ENCODE data around the gene SLC6A6.
A peak's percentile ranks its signal among the peaks of the same experiment; 100 is the strongest.
"Not testable (repeated sequence)": the region's sequence is repeated elsewhere in the genome, so short reads cannot be mapped to it uniquely, and the experiment has no call there.

SLC6A6 gene

DNA sequence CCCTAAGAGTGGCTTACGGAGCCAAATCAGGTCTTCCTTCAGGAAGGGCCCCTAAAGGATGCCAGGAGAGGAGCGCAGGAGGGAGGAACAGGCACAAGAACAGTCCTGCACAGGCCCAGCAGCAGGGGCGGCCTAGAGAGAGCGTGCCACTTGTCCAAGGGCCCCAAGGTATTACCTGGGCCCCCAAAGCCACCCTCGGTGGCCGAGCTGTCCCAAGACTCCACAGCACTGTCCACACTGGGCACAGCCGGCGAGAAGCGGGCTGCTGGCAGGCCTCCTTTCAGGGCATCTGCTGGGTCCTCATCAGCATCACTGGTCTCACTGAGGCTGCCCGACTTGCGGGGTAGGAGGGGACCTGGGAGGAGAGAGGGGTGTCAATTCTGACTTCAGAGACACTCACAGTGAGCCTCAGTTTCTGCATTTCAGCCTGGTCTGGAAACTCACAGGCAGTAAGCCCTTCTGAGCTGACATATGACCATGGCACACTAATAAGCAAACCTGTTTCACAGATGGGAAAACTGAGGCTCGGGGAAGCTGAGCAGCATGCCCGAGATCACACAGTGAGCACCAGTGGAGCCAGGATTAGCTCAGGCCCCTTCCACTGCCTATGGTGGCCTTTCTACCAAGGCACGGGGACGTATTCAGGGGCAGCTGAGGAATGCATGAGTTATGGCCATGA lies 104.4 kb downstream of the SLC6A6 start:
- in situ Hi-C loops (cut with HindIII; ENCODE audit: low pct_ligation_motif_present, low pct_unique_long_range_greater_than_20kb, low sequenced_read_pairs), result no loop called here

DNA sequence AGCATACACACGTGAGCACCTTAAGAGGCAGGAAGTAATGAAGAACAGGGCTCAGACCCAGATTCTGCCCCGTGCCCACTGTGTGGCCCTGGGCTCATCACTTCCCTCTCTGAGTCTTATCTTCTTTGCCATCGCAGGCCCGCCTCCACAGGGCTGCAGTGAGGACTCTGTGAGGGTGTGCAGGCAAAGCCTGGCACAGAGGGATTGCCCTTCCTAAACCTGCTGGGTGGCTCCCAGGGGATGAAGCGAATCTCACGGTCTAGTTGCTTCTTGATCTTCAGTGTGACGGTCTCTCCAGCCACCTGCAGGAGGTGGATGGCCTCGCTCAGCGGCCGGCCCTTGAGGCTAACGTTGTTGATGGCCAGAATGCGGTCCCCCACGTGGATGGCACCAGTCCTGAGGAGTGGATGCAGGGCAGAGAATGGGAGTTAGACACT lies 104.9 kb downstream of the SLC6A6 start:
- in situ Hi-C loops (cut with HindIII; ENCODE audit: low pct_ligation_motif_present, low pct_unique_long_range_greater_than_20kb, low sequenced_read_pairs), result no loop called here
- DNase-seq, result no peak

More for the DNA sequence above, 104.4 kb downstream of the SLC6A6 start:
- no peak for DNase-seq

DNA sequence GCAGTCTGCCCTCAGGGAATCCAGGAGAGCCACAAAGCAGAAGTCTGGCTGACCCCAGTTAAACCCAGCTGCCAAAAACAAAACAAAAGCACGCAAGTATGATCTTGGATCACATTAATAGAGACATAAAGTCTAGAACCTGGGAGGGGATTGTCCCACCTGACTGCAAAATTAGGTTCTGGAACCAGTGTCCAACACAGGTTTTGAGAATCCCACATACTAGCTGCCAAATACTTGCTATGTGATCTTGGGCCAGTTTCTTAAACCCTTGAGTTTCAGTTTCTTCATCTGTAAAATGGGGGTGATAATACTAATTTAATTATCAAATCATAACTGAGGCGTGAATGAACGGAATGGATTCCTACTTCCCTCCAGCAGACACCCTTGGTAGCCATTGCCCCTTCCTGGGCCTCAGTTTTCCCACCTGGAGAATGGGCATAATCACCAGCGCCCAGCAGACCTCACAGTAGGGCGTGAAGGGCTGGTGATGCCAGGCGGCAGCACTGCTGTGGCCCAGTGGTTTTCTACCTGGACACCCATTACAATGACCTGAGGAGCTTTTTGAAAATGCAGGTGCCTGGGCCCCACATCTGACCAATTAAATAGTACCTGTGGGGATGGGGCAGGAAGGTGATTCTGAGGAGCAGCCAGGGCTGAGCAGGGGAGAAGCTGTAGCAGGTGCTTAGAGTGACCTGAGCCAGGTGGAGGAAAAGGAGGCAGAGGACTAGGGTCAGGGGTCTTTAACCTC lies 105.5 kb downstream of the SLC6A6 start:
- in situ Hi-C loops (cut with HindIII; ENCODE audit: low pct_ligation_motif_present, low pct_unique_long_range_greater_than_20kb, low sequenced_read_pairs), result no loop called here
- no peak for DNase-seq

DNA sequence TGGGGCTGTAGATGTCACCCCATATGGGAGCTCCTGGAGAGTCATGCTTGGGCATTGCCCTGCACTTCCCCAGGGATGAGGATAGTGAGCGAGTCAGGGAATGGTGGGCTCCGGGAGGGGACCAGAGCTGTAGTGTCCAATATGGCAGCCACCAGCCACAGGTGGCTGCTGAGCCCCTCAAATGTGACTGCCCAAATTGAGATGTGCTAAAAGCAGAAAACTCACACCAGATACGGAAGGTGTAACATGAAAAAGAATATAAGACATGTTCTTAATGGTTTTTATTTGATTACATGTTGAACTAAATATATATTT lies 106.1 kb downstream of the SLC6A6 start:
- no peak for DNase-seq
- in situ Hi-C loops (cut with HindIII; ENCODE audit: low pct_ligation_motif_present, low pct_unique_long_range_greater_than_20kb, low sequenced_read_pairs), result no loop called here

DNA sequence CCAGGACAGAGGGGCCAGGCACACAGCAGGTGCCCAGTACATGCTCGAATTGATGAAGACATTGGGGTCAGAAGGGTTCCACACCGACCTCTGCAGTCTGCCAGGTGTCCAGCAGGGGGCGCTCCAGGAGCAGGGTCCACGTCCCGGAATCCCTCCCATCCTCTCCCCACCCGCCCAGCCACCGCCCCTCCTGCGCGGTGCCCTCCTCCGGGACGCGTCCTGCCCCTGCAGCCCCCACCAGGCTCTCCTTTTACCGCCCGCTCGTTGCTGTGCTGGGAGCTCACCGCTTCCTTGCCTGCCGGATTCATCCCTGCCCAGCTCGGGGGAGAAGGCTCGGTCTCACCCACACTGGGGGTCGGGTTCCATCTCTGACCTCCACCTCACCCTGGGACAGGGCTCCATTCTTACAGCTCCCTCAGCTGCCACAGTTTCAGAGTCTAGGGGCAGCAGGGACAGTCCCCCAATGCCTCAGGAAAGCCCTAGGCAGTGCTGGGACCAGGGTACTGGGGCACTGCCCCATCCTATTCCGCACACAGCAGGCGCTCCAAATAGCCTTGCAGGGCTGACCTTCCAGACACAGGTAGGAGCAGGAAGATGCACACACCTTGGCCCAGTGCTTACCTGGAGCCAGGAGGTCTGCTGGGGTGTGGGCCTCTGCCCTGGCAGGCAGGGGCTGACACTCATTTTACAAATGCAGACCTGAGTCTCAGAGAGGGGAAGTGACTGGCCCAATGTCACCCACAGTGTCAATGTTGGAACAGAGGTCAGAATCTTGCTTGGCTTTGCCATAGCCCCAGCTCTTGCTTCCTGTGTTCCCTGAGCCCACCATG lies 106.8 kb downstream of the SLC6A6 start:
- DNase-seq, result peak; percentile 51
- in situ Hi-C loops (cut with HindIII; ENCODE audit: low pct_ligation_motif_present, low pct_unique_long_range_greater_than_20kb, low sequenced_read_pairs), result no loop called here

DNA sequence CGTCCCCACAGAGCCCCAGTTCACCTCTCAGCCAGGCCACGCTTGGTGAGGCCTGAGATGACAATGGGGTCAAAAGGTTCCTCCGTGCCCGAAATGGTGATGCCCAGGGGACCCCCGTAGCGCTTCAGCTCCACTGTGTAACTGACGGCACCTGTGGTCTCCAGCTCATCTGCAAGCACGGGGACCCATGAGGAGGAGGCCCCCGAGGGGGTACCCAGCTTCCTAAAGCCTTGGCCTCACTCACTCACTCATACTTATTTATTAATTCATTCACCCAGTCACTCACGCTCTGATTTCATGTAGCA lies 107.3 kb downstream of the SLC6A6 start:
- in situ Hi-C loops (cut with HindIII; ENCODE audit: low pct_ligation_motif_present, low pct_unique_long_range_greater_than_20kb, low sequenced_read_pairs), result no loop called here
- DNase-seq, result no peak

DNA sequence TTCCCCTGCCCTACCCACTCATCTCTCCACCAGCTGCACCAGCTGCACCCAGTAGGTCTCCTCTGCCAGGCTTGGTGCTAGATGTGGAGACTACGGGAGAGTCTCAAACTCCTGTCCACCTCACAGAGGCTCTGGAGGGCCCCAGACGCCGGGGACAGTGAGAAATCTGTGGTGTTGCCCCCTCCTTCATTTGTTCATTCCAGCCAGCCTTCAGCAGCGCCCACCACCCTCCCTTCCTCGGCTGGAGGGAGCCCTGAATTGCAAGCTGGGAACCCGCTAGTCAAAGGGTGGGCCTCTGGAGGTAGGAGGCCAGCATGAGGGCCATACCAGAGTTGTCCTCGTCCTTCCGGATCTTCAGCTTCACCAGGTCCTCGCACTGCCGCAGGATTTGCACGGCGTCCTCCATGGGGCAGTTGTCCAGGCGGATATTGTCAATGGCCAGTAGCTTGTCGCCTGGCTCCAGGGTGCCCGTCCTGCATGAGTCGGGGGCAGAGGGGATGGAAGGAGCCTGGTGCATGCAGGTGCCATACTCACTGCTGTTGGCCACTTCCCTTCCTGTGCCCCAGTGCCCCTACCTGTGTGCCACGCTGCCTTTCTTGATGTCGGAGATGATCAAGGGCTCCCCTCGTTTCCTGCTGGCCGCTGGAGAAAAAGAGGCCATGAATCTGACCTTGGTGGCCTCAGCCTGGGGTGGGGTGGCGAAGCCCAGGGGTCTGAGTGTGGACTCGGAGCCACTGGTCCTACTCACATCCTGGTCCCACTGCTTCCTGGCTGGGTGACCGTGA lies 108.6 kb downstream of the SLC6A6 start:
- in situ Hi-C loops (cut with HindIII; ENCODE audit: low pct_ligation_motif_present, low pct_unique_long_range_greater_than_20kb, low sequenced_read_pairs), result no loop called here
- no peak for DNase-seq

DNA sequence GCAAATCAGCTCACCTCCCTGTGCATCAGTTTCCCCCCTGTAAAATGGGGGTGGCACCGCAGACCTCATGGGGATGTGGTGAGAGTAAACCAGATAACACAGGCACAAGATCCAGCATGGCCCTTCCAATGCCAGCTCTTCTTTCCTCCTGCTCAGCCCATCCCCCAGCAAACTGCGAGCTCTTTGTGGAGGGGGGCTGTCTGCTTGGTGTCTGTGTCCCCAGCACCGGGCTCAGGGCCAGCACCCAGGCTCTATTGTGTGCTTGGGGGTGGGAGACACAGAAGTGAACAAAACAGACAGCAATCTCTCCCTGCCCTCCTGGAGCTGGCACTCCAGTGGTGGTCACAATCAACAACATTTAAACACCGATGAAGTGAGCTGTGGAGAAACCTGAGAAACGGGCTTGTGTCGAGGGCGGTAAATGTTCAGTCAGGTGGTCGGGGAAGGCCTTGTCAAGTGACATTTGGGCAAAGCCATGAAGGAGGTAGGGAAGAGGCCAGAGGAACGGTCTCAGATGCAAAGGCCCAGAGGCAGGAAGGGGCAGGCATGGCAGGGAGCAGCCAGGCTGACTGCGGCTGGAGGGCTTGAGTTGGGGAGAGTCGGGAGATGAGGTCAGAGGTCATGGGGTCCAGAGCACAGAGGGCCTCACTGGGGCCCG lies 109.3 kb downstream of the SLC6A6 start:
- in situ Hi-C loops (cut with HindIII; ENCODE audit: low pct_ligation_motif_present, low pct_unique_long_range_greater_than_20kb, low sequenced_read_pairs), result no loop called here
- DNase-seq, result no peak

DNA sequence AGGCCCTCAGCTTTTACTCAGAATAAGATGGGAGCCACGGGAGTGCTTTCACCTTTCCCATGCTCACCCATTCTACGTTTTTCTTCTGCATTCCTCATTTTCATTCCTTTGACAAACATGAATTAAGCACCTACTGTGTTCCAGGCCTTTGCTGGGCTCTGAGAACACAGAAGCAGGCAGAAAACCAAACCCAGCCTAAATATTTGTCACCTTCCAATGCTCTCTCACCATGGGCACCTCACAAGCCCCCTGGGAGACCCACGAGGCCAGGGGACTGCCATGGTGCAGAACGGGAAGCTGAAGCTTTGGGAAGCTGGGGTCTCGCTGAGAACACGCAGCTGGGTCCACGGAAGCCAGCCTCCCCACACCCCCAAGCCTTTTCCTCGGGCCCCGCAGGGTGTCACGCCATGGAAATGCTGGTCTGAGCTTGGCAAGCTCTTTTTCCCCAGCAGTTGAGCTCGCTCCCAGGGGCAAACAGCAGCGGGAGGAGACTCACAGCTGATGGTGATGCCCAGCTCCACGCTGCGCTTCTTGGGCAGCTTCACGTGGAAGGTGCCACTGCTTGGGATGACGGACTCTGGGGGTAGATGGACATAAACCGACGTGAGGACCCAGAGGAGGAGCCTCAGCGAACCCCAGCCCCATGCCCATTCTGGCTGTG lies 110.0 kb downstream of the SLC6A6 start:
- no peak for DNase-seq
- in situ Hi-C loops (cut with HindIII; ENCODE audit: low pct_ligation_motif_present, low pct_unique_long_range_greater_than_20kb, low sequenced_read_pairs), result no loop called here

DNA sequence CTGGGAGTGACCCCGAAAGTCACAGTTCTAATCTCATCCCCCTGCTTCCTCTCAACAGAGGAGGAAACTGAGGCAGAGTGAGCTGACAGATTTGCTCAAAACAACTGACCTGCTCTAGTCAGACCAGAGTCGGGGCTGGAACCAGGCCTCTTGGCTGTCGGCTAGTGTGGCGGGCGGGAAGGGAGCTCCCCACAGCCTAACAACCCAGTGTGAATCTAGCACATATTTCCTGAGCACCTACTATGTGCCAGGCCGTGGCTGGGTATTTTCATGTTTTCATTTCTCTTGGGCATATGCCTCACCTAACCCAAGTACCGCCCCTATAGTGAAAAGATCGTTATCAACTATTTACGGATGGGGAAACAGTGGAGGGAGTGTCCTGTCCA lies 110.5 kb downstream of the SLC6A6 start:
- DNase-seq, result no peak
- in situ Hi-C loops (cut with HindIII; ENCODE audit: low pct_ligation_motif_present, low pct_unique_long_range_greater_than_20kb, low sequenced_read_pairs), result no loop called here

DNA sequence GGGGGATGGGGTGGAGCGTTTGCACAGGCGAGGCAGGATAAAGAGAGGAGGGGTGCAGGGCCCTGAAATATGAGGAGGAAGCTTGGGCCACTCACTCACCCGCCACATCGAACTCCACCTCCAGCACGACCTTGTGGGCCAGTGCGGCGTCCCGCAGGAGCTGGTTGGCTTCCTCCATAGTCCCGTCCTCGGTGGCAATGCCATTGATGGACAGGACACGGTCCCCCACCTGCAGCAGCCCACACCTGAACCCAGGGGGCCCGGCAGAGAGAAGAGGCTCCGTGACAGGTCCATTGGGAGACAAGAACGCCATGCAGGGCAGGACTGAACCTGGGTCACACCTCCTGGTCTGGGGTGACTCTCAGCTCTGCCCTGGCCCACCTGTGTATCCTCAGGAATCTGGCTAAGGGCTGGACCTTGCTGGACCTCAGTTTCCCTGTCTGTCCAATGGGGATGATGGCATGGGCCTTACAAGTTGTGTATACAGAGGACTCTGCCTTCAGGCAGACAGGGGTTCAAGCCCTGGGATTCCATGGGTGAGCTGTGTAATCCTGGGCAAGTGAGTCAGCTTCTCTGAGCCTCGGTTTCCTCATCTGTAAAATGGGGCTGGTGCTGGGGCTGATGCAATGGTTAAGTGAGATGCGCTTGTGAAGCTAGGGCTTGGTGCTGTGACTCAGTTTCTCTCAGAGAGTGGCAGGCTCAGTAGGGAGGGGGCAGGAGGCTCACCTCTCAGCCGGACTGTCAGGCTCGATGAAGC lies 111.3 kb downstream of the SLC6A6 start:
- in situ Hi-C loops (cut with HindIII; ENCODE audit: low pct_ligation_motif_present, low pct_unique_long_range_greater_than_20kb, low sequenced_read_pairs), result no loop called here
- DNase-seq, result no peak

DNA sequence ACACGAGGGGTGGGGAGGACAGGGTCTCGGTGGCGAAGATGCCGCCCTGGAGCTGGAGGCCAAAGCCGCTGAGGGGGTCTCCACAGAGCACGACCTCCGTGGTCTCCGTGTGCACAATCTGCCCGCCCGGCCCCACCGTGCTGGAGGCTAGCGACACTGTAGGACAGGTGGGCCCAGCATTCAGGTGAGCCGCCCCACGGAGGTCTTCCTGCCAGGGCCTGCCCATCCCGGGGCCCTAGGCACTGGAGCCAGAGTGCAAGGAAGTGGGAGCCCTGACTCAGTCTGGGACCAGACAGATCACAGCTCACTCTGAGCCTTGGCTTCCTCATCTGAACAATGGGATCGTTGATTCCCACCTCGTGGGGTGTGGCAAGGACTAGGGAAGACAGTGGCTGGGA lies 111.9 kb downstream of the SLC6A6 start:
- DNase-seq, result no peak
- in situ Hi-C loops (cut with HindIII; ENCODE audit: low pct_ligation_motif_present, low pct_unique_long_range_greater_than_20kb, low sequenced_read_pairs), result no loop called here

DNA sequence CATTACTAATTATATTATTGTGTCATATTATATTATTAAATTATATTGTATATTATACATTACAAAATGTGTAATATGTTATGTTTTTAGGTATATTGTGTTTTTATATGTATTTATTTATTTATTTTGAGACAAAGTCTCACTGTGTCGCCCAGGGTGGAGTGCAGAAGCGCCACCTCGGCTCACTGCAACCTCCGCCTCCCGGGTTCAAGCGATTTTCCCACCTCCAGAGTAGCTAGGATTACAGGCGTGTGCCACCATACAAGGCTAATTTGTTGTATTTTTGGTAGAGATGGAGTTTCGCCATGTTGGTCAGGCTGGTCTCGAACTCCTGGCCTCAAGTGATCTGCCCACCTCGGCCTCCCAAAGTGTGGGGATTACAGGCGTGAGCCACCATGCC lies 113.1 kb downstream of the SLC6A6 start:
- in situ Hi-C loops (cut with HindIII; ENCODE audit: low pct_ligation_motif_present, low pct_unique_long_range_greater_than_20kb, low sequenced_read_pairs); DNase-seq: not testable (repeated sequence)

DNA sequence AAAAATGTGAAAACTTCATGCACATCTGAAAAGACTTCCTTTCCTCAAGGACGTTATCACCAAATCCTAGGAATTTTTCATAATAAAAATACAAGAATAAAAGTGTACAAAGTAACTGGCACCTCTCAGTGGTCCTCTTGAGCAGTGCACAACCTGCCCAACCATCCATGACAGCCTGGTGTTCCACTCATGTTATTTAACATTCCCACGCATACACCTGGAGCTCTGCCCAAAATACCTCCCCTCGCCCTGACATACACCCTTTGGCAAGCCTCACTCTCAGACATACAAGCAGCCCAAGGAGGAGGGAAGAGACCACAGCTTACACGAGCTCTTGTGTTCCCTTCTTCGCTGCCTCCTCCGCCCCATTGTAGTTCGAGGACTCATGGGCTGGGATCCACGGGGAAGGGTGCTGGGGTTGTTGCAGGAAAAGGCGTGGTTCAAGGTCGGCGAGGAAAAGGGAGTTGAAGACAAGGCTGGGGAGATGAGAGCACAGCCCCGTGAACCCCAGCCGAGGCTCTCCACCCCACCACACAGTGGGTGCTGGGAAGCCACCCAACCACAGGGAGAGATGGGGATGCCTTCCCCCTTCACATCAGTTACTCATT lies 114.4 kb downstream of the SLC6A6 start:
- in situ Hi-C loops (cut with HindIII; ENCODE audit: low pct_ligation_motif_present, low pct_unique_long_range_greater_than_20kb, low sequenced_read_pairs), result no loop called here
- no peak for DNase-seq

DNA sequence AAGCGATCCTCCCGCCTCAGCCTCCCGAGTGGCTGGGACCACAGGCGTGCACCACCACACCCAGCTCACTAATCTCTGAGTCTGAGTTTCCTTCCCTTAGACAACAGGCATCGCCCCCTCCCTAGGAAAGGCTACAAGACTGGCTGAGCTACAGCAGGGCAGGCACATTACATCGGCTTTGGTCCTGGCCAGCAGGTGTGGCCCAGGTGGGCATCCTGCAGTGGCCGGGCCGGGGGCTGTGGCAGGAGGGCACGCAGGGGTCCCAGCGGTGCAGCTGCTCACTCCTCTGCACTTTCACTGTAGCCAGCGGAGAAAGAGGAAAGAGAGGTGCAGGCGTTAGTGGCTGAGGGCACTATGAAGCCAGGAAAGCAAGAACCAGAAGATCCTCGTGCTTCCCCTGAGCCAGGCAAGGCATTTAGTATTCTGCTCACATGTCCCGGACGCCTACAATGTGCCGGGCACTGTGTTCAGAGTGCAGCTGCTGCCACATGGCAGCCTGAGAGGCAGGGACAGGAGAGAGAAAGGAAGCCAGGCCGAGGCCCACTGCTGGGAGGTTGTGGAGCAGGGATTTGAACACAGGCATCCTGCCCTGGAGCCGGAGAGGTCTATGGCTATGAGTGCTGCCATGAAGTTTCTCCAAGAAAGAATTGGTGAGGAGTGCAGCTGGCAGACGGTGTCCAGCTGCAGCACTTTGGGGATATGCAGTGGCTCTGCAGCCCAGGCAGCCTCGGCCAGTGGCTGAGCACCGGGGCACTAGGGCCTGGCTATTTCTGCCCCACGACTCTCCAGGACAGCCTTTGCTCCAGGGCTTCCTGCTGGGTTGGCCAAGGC lies 115.4 kb downstream of the SLC6A6 start:
- in situ Hi-C loops (cut with HindIII; ENCODE audit: low pct_ligation_motif_present, low pct_unique_long_range_greater_than_20kb, low sequenced_read_pairs), result no loop called here

DNA sequence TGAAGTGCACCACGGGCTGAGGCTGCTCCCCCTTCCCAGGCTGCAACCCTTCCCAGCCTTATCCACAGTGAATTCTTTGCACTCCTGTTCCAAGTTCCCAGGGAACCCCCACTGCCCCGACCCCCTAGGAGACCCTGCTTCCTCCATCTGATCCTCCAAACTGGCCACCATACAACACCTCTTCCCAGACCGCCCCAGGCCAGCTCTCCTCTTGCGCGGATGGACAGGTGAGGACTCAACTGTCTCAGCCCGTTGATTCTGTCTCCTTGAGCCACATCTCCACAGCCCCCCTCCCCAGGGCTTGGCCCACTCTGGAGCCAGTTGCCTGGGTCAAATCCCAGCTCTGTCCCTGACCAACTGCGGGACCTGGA lies 116.0 kb downstream of the SLC6A6 start:
- in situ Hi-C loops (cut with HindIII; ENCODE audit: low pct_ligation_motif_present, low pct_unique_long_range_greater_than_20kb, low sequenced_read_pairs), result no loop called here
- DNase-seq, result no peak

More for the DNA sequence above, 115.4 kb downstream of the SLC6A6 start:
- DNase-seq, result no peak

All from ACHN (cell line).